ENCODE results near the gene BPGM. TPM values are rescaled to one million over a fixed set of nuclear protein-coding genes. Genes with fewer than 3 reads are reported as not detected.
A peak's percentile ranks its signal among the peaks of the same experiment; 100 is the strongest.

The BPGM gene
- total RNA-seq, 3 donors from 2014 or later (not counting 1 experiment from before 2014, with no cell fraction given) = 30.0 to 39.1 (median 31.4) TPM

- TF ChIP-seq CTCF (IDR thresholded peaks at IDR 0.05) = no peak
- no peak overlapping the region for H3K4me3 Mint-ChIP-seq
- no peak for ATAC-seq
- H3K27ac Mint-ChIP-seq = no peak overlapping the region
- H3K9me3 ChIP-seq (ENCODE audit: control insufficient read depth, insufficient read depth, low read length) = no peaks in the 10 kb centered on the region
- no peaks in the 10 kb centered on the region for H3K36me3 ChIP-seq (ENCODE audit: control insufficient read depth, insufficient read depth, low read length)
- H3K27ac ChIP-seq (ENCODE audit: low read length) = no peak overlapping the region
- H3K36me3 Mint-ChIP-seq = no peaks in the 10 kb centered on the region
- H3K4me1 ChIP-seq (ENCODE audit: control insufficient read depth, insufficient read depth, low read length) = peaks cover 9% of the 10 kb centered on the region
- no peak for DNase-seq
- H3K9me3 Mint-ChIP-seq = no peaks in the 10 kb centered on the region
- 100% methylated on average over 2 of the region's 4 CpGs for WGBS (ENCODE audit: insufficient coverage)
- H3K4me3 ChIP-seq (ENCODE audit: low read length) = no peak overlapping the region
- peaks cover 3 to 7% of the 10 kb centered on the region in 2 donors for H3K27me3 Mint-ChIP-seq (ENCODE audit: low read depth in 2 of 2)
- peaks cover 6 to 9% of the 10 kb centered on the region in 2 donors for H3K4me1 Mint-ChIP-seq
- no peaks in the 10 kb centered on the region for H3K27me3 ChIP-seq (ENCODE audit: control insufficient read depth, insufficient read depth, low read length)
- intact Hi-C loops (cut with micrococcal nuclease) = no loop called here
Measured at GRCh38 chr7:134707663-134708378, 61.2 kb downstream of the BPGM start.

DNA sequence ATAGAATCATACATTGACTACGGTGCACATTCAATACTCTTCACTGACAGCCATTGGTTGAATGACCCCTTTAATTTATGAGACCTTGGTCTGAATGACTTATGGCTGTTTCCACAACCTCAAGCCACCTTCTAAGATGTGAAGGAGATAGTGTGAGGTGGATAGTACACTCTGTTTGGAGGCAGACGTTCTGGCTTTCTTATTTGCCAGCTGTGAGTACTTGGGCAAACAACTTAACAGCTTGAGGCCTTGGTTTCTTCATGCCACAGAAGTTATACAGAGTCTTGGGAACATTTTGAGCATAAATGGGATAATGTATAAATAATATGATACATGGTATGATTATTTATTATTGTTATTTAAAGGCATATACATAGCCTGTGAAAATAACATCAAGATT, 62.0 kb downstream of the BPGM start:
- Histone ChIP-seq H3K27ac (ENCODE audit: low read length) (no peak overlapping the region), H3K4me1 (ENCODE audit: control insufficient read depth, insufficient read depth, low read length) (peaks cover 9% of the 10 kb centered on the region), H3K36me3 (ENCODE audit: control insufficient read depth, insufficient read depth, low read length) (no peaks in the 10 kb centered on the region), H3K27me3 (ENCODE audit: control insufficient read depth, insufficient read depth, low read length) (no peaks in the 10 kb centered on the region), H3K4me3 (ENCODE audit: low read length) (no peak overlapping the region), H3K9me3 (ENCODE audit: control insufficient read depth, insufficient read depth, low read length) (no peaks in the 10 kb centered on the region)
- H3K27me3 Mint-ChIP-seq (ENCODE audit: low read depth in 2 of 2) = peaks cover 3 to 12% of the 10 kb centered on the region in 2 donors
- no peak for ATAC-seq
- H3K9me3 Mint-ChIP-seq = no peaks in the 10 kb centered on the region
- no peaks in the 10 kb centered on the region for H3K36me3 Mint-ChIP-seq
- intact Hi-C loops (cut with micrococcal nuclease) = no loop called here
- H3K4me3 Mint-ChIP-seq = no peak overlapping the region
- peaks cover 6 to 9% of the 10 kb centered on the region in 2 donors for H3K4me1 Mint-ChIP-seq
- no peak for DNase-seq
- H3K27ac Mint-ChIP-seq = no peak overlapping the region
- no peak for TF ChIP-seq CTCF (IDR thresholded peaks at IDR 0.05)
- WGBS (ENCODE audit: insufficient coverage) = 54% methylated on average over 2 of the region's 2 CpGs

DNA sequence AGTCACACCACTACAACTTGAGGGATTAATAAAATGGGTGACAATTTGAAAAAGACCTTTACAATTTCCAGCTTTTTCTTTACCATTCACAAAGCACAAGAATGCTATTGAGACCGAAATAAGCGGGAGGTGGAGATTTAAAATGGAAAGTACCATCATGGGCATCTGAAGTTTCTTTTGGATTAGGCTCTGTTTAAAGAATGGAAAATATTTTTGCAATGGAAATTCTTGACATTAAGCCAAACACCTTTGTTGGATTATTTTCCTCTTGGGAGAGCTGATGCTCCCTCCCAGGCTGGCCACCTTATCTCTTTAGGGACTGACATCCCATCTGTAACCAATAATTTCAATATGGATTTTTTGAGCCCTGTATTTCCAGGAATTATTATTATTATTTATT, 62.5 kb downstream of the BPGM start:
- no peaks in the 10 kb centered on the region for H3K9me3 ChIP-seq (ENCODE audit: control insufficient read depth, insufficient read depth, low read length)
- H3K4me3 ChIP-seq (ENCODE audit: low read length) = no peak overlapping the region
- Mint-ChIP-seq H3K36me3 (no peaks in the 10 kb centered on the region), H3K27me3 (ENCODE audit: low read depth in 2 of 2) (peaks cover 3 to 17% of the 10 kb centered on the region in 2 donors), H3K9me3 (no peaks in the 10 kb centered on the region), H3K4me1 (peaks cover 6 to 9% of the 10 kb centered on the region in 2 donors), H3K4me3 (no peak overlapping the region), H3K27ac (no peak overlapping the region)
- H3K4me1 ChIP-seq (ENCODE audit: control insufficient read depth, insufficient read depth, low read length) = peaks cover 9% of the 10 kb centered on the region
- intact Hi-C loops (cut with micrococcal nuclease) = no loop called here
- no peaks in the 10 kb centered on the region for H3K36me3 ChIP-seq (ENCODE audit: control insufficient read depth, insufficient read depth, low read length)
- ATAC-seq = no peak
- DNase-seq = no peak
- no peak overlapping the region for H3K27ac ChIP-seq (ENCODE audit: low read length)
- TF ChIP-seq CTCF (IDR thresholded peaks at IDR 0.05) = no peak
- 100% methylated on average over 1 of the region's 2 CpGs for WGBS (ENCODE audit: insufficient coverage)
- H3K27me3 ChIP-seq (ENCODE audit: control insufficient read depth, insufficient read depth, low read length) = no peaks in the 10 kb centered on the region

- Mint-ChIP-seq H3K4me1 (peaks cover 6 to 9% of the 10 kb centered on the region in 2 donors), H3K27ac (peak overlapping the region in 1 of 2 donors; percentile 62), H3K4me3 (no peak overlapping the region), H3K36me3 (no peaks in the 10 kb centered on the region), H3K9me3 (no peaks in the 10 kb centered on the region), H3K27me3 (ENCODE audit: low read depth in 2 of 2) (peaks cover 0 to 15% of the 10 kb centered on the region in 2 donors)
- no peaks in the 10 kb centered on the region for H3K36me3 ChIP-seq (ENCODE audit: control insufficient read depth, insufficient read depth, low read length)
- ATAC-seq (no peak), DNase-seq (no peak)
- intact Hi-C loops (cut with micrococcal nuclease) = no loop called here
- H3K4me1 ChIP-seq (ENCODE audit: control insufficient read depth, insufficient read depth, low read length) = peaks cover 9% of the 10 kb centered on the region
- H3K27me3 ChIP-seq (ENCODE audit: control insufficient read depth, insufficient read depth, low read length) = no peaks in the 10 kb centered on the region
- no peak overlapping the region for H3K4me3 ChIP-seq (ENCODE audit: low read length)
- TF ChIP-seq CTCF (IDR thresholded peaks at IDR 0.05) = no peak
- H3K27ac ChIP-seq (ENCODE audit: low read length) = no peak overlapping the region
- 89% methylated on average over 7 of the region's 8 CpGs for WGBS (ENCODE audit: insufficient coverage)
- H3K9me3 ChIP-seq (ENCODE audit: control insufficient read depth, insufficient read depth, low read length) = no peaks in the 10 kb centered on the region
Measured at GRCh38 chr7:134710511-134710853, 63.8 kb downstream of the BPGM start.

Data from natural killer cell (primary cell).